RWPE1 (cell line): Measurements from ENCODE around the gene SAE1.

Source experiments
- CTCF ChIA-PET: fragments of 350-600 bp; sonication (Branson Sonifier 250); formaldehyde crosslinking; extraction: SDS; loops from one replicate; lab custom pipeline; 2021; lab: Yijun Ruan, JAX
- POLR2A ChIA-PET: fragments of 400-600 bp; formaldehyde crosslinking; extraction: SDS; loops from one replicate; lab custom pipeline; 2020; ENCODE audit warnings: antibody characterized with exemption; ENCODE audit not compliant: low non-redundant PET; lab: Yijun Ruan, JAX
- DNase-seq: peaks from one replicate; pipeline ENCODE4 v3.0.0; 2012; ENCODE audit warnings: low spot score
- H3K27ac ChIP-seq: fragments of 450-650 bp; 2 replicates; pipeline ENCODE4 v1.5.1; 2017
- CTCF ChIP-seq: fragments of 450-650 bp; conservative IDR thresholded peaks from 2 replicates; pipeline ENCODE4 v1.5.1; 2017; ENCODE audit warnings: low read depth, mild to moderate bottlenecking

The SAE1 gene

DNA sequence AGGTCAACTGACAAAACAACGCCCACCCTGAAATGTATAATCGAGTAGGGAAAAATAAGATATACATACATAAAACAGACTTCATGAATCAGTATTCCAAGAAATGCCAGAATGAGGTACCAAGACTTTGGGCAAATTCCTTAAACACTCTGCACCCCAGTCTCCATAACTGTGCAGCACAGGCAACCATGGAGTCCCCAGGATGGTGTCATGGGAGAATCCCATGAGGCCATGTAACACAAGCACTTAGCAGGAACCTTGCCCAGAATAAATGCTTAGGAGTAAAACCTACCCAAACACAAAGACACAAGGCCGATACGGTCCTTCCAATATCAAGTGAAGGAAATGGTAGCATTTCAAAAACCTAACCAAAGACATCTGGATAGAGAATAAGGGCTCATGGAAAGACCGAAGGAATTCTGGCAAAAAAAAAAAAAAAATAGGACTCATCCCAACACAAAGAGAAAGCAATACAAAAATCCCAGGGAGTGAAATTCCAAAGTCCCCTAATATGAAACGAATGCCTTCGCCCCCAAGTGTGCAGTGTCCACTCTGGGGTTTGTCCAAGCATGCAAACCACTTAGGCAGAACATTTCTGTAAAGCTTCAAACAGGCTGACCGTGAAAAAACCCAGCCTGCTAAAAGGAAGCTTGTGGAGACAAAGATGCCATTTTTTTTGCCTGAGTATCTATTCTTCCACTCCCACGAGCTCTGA is 28.1 kb upstream of the SAE1 start:
- CTCF ChIA-PET, result interaction anchor here (0.7 kb wide), 1 partner anchor 221 kb away, joined by 4 read pairs; no protein-coding TSS in a partner anchor
- no peak for TF ChIP-seq CTCF
- POLR2A ChIA-PET, result no interaction called here
- no peak for DNase-seq
- no peak overlapping the region for H3K27ac ChIP-seq

DNA sequence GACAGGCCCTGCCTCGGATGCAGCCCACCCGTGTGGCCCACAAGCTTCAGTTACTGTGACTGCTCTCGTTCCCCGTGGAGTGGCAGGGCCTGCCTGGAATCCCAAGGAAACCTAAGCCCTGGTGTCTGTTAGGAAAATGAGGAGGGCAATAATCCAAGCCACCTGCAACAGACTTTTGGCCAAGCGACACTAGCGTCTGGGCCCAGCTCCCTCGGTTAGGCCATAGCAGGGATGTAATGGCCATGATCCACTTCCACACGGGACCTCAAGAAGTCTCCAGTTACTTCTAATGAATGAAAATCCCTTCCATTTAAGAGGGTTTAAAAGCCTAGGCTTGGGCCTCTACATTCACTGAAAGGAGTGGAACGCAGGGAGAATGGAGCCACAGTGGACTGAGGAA is 26.0 kb upstream of the SAE1 start:
- ChIA-PET CTCF (no interaction called here), POLR2A (no interaction called here)
- TF ChIP-seq CTCF, result no peak
- no peak for DNase-seq
- no peak overlapping the region; the same call in 1 of the 2 replicates for H3K27ac ChIP-seq

DNA sequence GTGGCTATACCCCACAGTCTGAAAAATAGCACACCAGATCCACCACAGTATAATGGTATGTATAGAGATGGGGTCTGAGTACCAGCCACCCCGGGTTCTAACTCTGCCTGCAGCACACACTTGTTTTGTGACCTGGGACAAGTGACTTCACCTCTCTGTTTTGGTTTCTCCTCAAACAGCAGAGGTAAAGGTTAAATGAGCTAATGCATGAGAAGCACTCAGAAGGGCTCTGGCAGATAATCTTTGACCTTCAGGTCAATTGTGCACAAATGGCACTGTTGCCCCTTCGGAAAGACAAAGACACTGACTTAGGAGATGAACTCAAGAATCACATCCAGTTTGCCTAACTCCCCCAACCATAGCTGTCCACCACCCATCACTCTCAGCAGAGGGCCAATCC is 24.8 kb upstream of the SAE1 start:
- CTCF ChIA-PET, result interaction anchor here (0.6 kb wide), 1 partner anchor 20 kb away, joined by 3 read pairs; no protein-coding TSS in a partner anchor

DNA sequence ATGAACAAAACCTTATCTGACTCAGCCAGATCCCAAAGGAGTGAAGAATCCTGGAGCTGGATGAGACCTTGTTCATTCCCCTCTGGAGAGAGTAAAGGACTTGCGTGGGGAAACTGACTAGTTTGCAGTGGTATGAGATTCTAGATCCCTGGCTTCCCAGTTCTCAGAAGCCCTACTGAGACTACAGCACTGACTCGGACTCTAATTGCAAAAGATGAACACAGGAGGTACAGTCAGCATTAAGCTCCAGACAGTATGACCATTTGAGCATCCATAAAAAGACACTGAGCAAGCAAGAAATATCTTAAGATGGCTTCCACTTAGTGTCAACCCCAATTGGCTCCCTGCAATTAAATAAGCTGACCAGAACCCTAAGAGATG is 23.8 kb upstream of the SAE1 start:
- ChIA-PET POLR2A (no interaction called here), CTCF (interaction anchor here (0.6 kb wide), 1 partner anchor 246 kb away, joined by 3 read pairs; no protein-coding TSS in a partner anchor)
- no peak overlapping the region for H3K27ac ChIP-seq
- DNase-seq, result no peak
- TF ChIP-seq CTCF, result no peak

More for the DNA sequence above, 24.8 kb upstream of the SAE1 start:
- DNase-seq, result no peak
- POLR2A ChIA-PET, result no interaction called here
- no peak for TF ChIP-seq CTCF
- H3K27ac ChIP-seq, result 0 out of 2 replicates have a peak overlapping the region, but pooled peaks have one; percentile 12

- peak overlapping the region; percentile 44; the same call in 1 of the 2 replicates for H3K27ac ChIP-seq
- TF ChIP-seq CTCF, result no peak
- DNase-seq, result no peak
- CTCF ChIA-PET, result no interaction called here
- POLR2A ChIA-PET, result interaction anchor here (0.6 kb wide), 1 partner anchor 20 kb away, joined by 3 read pairs; no protein-coding TSS in a partner anchor
Measured at GRCh38 chr19:47107202-47107952, 23.3 kb upstream of the SAE1 start.

- no peak for DNase-seq
- no peak for TF ChIP-seq CTCF
- POLR2A ChIA-PET, result interaction anchor here (0.6 to 2.7 kb wide), 3 partner anchors 12 to 397 kb away, joined by 3 to 19 read pairs (median 5); no protein-coding TSS in a partner anchor
- CTCF ChIA-PET, result interaction anchor here (0.6 kb wide), 1 partner anchor 26 kb away, joined by 3 read pairs; no protein-coding TSS in a partner anchor
- H3K27ac ChIP-seq, result no peak overlapping the region
Measured at GRCh38 chr19:47107953-47108746, 22.5 kb upstream of the SAE1 start.
